Tongue (tissue), 2 donors: ENCODE results near the gene B3GNT9. TPM values are rescaled to one million over a fixed set of nuclear protein-coding genes. Genes with fewer than 3 reads are reported as not detected.

Experiments
- DNase-seq: peaks from one replicate; pipeline ENCODE4 v3.0.0-alpha.2; 2015
- total RNA-seq: library from RNA; depleted of rRNA; stranded (reverse); fragments of >200 nt; gene quantifications from one replicate; pipeline ENCODE4 v1.2.3, GENCODE V29; 2014

The B3GNT9 gene
- total RNA-seq, 1 donor from 2014 or later = 25.2 TPM

DNA sequence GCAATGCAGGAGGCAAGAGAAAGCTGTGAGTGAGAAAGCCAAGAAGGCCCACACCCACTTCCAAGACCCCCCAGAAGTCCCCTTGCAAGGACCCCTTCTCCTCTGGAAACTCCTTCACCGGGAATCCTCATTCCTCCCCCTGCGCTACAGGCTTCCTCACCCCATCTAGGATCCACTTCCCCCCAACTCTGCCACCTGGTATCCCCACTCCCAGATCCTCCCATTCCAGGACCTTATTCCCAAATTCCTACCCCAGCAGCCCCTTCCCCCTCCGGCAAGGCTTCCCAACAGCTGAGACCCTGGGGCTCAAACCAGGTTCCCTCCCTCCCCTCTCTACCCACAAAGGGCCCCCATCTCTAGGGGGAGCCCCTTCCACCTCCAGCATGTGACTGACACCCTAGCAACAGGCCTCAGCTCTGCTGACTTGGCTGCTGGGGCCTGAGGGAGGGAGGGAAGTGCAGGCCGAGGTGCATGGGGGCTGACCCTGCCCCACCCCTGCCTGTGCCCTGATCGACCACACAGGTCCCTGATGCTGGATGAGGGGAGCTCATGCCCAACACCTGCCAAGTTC is 15.9 kb upstream of the B3GNT9 start:
- no peak for DNase-seq

DNA sequence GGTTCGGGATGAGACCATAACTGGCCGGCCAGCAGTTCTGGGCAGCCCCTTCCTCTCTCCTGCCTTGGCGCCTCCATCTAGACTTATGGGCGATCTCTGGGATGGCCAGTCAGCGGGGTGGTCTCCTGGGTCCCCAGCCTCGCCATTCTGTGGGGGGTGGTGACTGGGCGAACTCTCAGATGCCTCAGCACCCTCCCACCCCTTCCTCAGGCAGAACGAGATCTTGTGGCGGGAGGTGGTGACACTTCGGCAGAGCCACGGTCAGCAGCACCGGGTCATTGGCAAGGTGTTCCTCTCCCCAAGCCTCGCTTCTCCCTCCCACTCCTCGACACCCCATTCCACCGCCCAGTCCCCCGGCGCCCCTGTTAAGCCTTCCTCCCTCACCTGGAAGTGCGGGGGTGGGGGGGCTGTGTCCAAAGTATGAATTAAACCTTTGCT is 15.3 kb upstream of the B3GNT9 start:
- no peak for DNase-seq

DNA sequence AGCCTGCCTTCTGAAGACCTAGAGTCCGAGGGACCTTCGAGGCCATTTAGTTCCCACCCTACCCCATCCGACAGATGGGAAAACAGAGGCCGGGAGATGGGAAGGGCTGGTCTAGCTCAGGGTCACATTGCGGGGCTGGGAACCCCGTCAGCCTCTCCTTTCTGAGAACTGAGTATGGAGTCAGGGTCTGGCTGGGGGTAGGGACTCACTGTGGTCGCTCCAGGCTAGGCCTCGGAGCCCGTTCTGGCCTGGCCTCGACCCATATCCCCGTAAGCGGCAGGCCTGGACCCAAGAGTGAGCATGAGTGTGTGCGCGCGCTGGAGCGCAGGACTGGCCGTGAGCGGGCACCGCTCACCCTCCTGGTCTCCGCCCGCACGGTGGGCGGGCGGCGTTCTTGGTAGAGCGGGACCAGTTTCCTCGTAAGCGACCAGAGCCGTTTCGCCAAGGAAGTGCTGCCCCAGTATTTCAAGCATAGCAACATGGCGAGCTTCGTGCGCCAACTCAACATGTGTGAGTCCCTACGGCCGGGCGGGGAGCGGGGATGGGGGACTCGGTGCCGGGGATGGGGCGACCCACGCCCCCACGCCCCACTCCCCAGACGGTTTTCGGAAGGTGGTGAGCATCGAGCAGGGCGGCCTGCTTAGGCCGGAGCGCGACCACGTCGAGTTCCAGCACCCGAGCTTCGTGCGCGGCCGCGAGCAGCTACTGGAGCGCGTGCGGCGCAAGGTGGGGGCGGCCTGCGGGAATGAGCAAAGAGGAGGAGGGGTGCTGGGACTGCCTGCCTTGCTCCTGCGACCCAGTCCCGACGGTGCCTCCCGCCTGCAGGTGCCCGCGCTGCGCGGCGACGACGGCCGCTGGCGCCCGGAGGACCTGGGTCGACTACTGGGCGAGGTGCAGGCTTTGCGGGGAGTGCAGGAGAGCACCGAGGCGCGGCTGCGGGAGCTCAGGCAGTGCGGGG is 14.6 kb upstream of the B3GNT9 start:
- no peak for DNase-seq

DNA sequence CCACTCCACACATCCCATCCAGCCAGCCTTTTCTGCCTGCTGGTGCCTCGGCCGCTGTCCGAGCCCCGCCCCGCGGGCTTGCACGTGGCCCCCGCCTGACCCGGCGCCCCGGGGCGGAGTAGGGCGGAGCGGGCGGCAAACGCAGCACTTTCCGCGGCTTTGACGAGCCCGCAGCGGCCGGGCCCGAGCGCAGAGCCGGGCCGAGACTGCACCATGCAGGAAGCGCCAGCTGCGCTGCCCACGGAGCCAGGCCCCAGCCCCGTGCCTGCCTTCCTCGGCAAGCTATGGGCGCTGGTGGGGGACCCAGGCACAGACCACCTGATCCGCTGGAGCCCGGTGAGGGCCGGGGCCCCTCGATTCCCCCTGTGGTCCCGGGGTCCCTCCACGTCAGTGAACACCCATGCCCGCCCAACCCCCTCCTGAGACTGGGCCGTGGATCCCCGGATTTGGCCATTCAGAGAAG is 13.8 kb upstream of the B3GNT9 start, which contains the start of gene HSF4:
Gene HSF4, plus strand, starts transcription at position 147 of the 463 bp plus-strand sequence. Its CDS starts 67 bp downstream, at position 214.
- no peak for DNase-seq

DNA sequence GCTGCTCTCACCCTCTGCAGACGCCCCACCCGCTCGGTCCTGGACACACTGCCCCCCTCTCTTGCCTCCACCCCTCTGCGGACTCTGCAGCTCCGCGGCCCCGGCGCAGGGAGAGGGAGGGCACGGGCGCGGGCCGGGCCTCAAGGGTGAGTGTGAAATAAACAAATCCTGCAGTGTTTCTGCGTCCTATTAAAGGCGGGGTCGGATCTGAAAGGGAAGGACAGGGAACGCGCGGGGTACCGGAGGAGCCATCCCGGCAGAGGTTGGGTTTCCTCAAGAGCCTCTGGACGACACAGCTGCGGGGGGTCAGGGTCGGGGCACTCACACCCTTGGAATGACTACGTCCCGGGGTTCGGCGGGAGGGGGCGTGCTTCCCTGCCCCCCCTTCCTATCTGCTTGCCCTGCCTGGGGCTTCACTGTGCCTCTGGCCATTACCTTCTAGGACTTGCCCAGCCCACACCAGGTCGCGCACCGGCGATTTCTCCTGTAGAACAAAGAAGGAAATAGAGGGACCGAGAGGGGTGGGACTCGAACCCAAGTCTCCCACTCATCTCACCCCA is 13.3 kb upstream of the B3GNT9 start:
- DNase-seq = no peak

DNA sequence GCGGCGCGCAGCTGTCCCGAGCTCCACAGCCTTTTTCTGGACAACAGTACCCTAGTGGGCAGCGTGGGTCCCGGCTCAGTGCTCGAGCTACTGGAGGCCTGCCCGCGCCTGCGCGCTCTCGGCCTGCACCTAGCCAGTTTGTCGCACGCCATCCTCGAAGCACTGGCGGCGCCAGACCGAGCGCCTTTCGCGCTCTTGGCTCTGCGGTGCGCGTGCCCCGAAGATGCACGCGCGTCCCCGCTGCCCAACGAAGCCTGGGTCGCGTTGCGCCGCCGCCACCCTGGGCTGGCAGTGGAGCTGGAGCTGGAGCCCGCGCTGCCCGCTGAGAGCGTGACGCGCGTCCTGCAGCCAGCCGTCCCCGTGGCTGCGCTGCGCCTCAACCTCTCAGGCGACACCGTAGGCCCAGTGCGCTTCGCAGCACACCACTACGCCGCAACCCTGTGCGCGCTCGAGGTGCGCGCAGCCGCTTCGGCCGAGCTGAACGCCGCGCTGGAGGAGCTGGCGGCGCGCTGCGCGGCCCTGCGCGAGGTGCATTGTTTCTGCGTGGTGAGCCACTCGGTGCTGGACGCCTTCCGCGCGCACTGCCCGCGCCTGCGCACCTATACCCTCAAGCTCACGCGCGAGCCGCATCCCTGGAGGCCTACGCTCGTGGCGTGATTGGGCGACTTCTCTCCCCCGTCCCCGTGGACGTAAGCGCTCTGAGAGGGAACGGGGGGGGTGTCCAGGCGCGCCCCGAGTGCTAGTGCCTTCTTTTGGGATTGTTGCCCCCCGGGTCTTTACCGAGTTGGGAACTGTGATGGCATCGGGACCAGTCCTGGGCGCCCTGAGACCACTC is 12.6 kb upstream of the B3GNT9 start:
- DNase-seq = no peak

DNA sequence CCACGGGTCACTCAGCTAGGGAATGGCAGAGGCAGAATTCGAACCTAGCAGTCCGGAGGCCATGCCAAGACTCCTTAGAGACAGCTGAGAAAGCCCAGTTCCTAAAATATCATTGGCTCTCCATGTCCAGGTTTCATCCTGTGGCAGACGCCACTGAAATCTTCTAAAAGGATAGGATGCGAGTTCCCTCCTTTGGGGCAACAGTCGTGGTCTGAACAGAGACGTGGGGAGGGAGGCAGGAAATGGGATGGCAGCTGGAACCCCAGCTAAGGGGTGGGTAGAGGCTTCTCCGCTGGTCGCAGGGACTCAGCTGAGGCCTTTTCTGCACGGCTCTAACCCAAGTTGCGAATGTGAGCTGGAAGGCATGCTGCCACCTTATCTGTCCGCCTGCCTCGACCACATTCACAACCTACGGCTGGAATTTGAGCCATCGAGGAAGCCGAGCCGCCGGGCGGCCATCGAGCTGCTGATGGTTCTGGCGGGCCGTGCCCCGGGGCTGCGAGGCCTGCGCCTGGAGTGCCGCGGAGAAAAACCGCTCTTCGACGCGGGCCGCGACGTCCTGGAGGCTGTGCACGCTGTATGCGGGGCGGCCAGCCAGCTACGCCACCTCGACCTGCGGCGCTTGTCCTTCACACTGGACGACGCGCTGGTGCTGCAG is 11.8 kb upstream of the B3GNT9 start:
- DNase-seq = no peak

DNA sequence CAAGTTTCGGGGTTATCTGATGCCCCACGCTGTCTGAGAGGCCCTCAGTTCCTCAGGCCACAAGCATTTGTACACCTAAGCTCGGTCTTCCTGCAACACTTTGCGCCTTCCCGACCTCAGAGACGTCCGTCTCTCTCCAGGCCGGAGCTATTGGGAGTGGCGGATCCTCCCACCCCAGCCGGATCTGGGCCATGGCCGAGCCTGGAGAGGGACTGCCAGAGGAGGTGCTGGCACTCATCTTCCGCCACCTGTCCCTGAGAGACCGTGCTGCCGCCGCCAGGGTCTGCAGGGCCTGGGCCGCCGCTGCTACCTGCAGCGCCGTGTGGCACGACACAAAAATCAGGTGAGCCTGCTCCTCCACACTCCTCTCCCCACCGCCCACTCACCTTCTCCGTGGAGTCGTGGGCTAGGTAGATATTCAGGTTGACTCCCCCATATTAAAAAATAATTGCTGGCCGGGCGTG is 10.8 kb upstream of the B3GNT9 start:
- DNase-seq = no peak

DNA sequence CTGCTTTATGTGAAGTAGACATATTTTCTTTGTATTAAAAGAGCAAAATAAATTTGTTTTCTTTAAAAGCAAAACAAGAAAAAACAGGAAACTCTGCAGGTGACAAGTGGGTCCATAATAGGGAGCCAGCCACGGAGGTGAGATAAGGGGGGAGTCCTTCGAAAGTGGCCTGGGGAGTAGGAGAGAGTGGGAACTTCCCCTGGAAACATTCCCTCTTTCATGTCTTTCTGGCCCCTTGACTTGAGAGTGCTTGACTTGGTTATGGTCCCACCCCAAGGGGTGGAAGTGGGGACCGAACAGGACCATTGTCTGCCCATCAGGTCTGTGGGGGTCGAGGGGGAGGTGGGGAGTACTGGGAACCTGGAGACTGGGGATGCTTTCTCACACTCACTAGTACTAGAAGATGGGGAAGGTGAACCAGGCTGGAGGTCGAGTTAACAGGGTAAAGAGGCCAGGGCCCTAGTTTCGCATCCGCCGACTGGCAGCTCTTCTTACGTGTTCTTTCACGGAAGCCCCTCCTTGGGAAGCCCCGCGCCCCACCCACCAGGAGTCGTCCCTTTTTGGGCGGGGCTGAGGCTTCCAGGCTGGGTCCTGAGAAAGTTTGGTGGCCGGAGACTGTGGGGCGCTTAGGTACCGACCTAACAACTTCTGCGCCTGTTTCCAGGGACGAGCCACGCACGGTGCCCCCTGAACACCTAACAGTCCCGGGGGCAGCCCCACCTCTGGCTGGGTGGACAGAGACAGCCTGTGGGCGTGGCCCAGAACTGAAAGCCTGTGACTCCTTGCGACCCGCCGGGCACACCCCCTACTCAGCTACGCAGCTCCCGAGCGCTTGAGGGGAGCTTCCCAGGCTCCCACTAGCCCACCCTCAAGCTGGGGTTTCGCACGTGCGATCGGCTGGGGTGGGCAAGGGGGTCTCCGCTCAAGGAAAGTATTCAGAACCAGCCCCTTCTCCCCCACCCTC is 8.1 kb upstream of the B3GNT9 start:
- no peak for DNase-seq

DNA sequence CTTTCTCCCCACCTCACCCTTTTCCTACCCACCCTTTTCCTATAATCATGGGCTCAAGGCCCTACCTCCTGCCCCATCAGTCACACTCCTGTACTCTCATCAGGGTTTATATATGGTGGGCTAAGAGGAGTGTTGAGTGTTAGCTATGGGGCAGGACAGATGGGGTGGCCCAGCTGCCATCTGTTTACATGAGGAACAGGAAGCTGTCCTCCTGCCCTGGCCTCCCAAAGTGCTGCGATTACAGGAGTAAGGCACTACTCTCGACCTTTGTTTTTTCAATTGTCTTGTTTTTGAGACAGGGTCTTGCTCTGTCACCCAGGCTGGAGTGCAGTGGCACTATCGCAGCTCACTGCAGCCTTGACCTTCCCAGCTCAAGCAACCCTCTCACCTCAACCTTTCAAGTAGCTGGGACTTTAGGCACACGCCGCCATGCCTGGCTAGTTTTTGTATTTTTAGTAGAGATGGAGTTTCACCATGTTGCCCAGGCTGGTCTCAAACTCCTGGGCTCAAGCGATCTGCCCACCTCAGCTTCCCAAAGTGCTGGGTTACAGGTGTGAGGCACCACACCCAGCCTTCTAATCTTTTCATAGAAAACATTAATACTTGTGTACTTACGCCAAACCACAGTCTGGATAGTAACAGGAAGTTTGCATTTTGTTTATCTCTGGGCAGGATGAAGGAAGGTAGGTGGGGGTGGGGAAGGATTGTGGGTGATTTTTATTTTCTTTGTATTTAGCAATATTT is 7.3 kb upstream of the B3GNT9 start:
- no peak for DNase-seq

DNA sequence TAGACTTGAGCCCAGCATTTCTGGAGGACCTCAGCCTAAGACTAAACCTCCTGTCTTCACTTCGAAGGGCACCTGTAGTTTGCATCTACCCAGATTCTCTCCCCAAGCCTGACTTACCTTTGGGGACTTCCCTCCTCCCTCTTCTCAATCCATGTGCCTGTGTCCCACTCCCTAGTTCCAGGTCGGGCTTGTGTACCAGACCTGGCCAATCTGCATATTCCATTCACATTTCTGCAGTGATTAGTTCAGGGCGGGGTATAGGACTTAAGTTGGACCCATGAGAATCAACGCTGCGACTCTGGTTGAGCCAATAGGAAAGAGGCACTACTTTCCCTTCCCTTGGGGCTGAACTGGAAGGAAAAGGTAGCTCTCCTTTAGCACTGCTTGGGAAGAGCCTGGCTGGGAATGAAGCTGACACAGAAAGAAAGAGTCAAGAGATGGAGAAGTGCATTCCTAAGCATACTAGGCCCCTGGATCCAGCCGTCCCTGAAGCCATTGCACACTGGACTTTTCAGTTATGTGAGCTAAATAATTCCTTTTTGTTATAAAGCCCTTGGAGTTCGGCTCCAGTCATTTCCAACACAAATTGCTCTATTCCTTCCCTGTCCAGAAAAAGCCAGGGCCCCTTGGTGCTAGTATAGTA is 6.4 kb upstream of the B3GNT9 start:
- no peak for DNase-seq

DNA sequence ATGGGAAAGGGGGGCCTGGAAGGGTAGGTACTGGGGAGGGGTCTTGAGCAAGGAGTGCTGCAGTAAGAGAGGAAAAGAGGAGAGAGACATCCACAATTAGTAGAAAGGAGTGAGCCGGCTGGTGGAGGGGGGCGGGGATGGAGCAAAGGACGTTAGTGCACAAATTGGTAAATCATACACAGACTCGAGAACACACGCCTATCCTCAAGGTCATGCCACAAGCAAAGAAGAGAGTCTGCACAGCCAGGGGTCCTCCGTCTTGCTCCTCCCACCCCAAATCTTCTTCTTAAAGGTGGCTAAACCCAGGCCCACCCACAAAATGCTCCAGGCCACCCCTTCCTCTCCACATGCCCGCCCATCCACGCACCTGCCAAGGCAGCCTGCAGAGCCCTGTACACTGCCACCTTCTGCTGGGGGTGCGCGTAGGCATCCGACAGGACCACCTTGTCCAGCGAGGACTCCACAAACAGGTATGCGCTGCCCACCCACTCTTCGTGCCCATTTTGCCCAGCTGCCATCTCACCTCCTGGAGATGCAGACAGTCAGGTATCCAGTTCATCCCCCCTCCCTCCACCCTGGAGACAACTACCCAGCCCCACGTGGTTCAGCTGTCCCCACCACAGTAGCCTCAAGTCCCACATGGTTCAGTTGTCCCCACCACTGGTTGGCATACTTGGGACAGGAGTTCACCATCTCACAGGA is 5.5 kb upstream of the B3GNT9 start:
- DNase-seq = no peak

DNA sequence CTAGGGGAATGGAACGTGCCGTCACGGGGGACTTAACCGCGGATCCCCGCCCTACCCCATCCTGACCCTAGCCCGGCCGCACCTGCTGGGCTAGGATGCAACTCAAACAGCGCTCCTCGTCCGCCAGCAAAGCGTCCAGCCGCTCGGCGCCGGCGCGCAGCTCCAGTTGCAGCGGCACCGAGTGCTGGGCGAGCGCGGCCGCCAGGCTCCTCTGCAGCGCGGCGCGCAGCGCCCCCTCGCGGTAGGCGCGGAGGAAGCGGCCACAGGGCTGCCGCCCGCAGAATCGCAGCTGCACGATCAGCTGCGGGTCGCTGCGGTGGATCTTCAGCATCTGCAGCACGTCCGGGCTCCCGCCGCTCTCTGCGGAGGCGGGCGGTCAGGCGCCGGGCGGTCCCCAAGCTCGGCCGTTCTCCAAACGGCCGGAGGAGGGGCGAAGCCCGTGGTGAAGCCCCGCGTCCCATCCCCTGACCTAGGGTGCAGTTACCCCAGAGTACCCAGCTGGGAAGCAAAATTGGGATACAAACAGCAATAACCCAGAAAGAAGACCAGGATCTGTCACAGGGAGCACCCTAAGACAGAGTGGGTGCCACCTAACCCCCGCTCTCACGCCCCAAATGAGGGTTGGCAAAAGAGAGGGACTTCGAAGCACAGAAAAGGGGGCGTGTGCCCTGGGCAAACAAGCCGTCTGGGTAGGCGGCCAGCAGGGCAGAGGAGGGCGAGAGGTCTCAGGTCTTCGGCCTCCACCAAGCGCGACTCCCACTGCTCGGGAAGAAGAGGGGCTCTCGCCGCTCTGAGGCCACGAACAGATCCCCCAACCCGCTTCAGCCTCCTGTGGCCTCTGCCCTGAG is 4.7 kb upstream of the B3GNT9 start:
- peak; percentile 87 for DNase-seq

DNA sequence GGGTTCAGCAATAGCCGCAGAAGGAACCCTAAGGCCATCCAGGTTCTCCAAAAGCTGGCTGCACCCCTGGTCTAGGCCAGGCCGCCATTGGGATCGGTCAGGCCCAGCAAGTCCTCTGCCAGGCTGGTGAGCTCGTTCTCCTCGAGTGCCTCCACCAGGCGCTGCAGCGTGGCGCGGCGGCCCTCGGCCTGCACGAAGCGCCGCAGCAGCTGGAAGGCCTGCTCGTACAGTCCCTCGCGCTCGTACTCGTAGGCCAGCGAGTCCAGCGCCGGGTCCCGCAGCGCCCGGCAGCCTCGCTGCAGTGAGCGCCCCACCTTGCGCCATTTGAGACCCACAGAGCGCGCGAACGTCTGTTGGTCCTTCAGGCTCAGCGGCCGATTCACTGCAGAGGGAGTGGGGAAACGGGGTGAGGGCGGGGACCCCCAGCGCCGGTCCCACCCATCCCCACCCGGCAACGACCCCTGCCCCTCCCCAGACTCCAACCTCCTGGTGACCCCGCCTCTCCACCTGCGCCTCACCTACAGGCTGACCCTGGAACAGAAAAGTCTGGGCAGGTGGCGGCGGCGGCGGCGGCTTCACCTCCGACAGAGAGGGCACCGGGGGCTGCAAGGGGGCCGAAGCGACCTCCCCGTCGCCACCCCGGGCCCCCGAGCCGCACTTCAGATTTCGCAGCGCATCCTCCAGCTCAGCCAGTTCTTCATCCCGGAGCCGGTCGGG is 3.9 kb upstream of the B3GNT9 start:
- DNase-seq = no peak

DNA sequence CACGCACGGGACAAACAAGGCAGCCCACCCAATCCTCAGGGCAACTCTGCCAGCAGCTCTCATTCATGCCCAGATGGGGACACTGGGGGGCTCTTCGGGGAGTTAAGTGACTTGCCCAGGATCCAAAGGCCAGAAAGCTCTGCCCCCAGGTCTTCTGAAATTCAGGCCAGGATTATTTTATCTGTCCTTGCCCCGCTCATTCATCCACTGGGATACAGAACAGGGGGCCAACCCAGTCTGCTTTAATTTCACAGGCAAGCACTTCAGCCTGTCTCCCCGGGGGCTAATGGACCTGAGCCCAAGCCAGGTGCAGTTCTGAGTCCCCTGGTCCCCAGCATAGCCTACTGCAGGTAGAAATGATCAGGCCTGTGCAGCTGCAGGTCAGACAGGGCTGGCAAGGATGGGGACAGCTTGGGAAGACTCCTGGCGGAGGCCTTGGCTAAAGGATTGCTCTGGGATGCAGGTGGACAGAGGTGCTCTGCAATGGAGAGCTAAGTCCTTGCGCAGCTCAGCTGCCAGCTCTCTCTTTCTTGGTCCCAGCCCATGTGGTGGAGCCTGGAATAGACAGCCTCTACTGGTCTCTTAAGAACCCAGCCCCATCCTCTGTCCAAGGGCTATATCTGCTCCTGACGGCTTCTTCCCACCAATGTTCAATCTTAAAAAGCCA is 766 bp upstream of the B3GNT9 start:
- no peak for DNase-seq
